SK-N-SH (cell line): ENCODE measurements around the gene GJE1.

ENCODE experiments used
- FOXJ3 ChIP-seq: sonication (generic); formaldehyde crosslinking; IDR thresholded peaks from 2 replicates; pipeline ENCODE4 v1.5.1; 2020; ENCODE audit warnings: mild to moderate bottlenecking, missing genetic modification reagents
- GATA2 ChIP-seq: sonication (generic); formaldehyde crosslinking; IDR thresholded peaks from 2 replicates; pipeline ENCODE4 v1.5.0; 2020; ENCODE audit warnings: mild to moderate bottlenecking, missing genetic modification reagents
- MXI1 ChIP-seq: IDR thresholded peaks from 2 replicates; pipeline ENCODE4 v1.6.1; 2012; ENCODE audit warnings: mild to moderate bottlenecking, low read depth, low read length, improper control_type of control experiment
- TEAD4 ChIP-seq: IDR thresholded peaks from 2 replicates; pipeline ENCODE4 v1.4.0; 2012; ENCODE audit warnings: mild to moderate bottlenecking, borderline replicate concordance; ENCODE audit not compliant: insufficient read depth
- TF ChIP-seq, protein P1 (sequence below): fragments of 200-600 bp; sonication (generic); IDR thresholded peaks from 2 replicates; pipeline ENCODE4 v1.6.1; 2017; ENCODE audit warnings: antibody characterized with exemption, mild to moderate bottlenecking, moderate library complexity

DNA sequence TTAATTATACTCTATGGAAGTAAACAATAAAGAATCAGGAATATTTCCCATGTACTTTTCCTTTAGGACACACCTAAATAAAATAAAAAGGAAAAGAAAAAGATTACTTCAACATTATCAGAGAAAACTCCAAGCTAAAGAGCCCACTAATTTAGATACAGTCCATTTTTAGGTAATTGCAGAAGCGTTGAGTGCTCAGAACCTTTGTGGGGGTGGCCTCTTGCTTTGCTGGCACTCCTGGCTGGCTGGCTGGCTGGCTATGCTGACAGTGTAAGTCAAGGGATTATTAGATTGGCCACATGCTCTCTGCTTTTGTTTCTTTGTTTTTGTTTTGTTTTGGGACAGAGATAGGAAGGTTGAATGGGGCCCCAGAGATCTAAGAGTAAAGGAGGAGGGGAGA lies at the start of gene GJE1:
- TF ChIP-seq TEAD4, result no peak
- no peak for TF ChIP-seq FOXJ3 (CRISPR knock-in tag)
- TF ChIP-seq, protein P1, sequence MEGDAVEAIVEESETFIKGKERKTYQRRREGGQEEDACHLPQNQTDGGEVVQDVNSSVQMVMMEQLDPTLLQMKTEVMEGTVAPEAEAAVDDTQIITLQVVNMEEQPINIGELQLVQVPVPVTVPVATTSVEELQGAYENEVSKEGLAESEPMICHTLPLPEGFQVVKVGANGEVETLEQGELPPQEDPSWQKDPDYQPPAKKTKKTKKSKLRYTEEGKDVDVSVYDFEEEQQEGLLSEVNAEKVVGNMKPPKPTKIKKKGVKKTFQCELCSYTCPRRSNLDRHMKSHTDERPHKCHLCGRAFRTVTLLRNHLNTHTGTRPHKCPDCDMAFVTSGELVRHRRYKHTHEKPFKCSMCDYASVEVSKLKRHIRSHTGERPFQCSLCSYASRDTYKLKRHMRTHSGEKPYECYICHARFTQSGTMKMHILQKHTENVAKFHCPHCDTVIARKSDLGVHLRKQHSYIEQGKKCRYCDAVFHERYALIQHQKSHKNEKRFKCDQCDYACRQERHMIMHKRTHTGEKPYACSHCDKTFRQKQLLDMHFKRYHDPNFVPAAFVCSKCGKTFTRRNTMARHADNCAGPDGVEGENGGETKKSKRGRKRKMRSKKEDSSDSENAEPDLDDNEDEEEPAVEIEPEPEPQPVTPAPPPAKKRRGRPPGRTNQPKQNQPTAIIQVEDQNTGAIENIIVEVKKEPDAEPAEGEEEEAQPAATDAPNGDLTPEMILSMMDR, result no peak
- TF ChIP-seq MXI1, result no peak
- no peak for TF ChIP-seq GATA2 (CRISPR knock-in tag)
